Measurements from ENCODE around the gene NRP2.

The NRP2 gene

GRCh38 chr2:205752296-205752820 is 70.1 kb downstream of the NRP2 start:
- DNase-seq: peak in 9 of 56 donors; percentile 9 to 61 (median 39)

GRCh38 chr2:205752924-205753323 is 70.6 kb downstream of the NRP2 start:
- peak in 2 of 56 donors; percentile 20 to 21 for DNase-seq

DNA sequence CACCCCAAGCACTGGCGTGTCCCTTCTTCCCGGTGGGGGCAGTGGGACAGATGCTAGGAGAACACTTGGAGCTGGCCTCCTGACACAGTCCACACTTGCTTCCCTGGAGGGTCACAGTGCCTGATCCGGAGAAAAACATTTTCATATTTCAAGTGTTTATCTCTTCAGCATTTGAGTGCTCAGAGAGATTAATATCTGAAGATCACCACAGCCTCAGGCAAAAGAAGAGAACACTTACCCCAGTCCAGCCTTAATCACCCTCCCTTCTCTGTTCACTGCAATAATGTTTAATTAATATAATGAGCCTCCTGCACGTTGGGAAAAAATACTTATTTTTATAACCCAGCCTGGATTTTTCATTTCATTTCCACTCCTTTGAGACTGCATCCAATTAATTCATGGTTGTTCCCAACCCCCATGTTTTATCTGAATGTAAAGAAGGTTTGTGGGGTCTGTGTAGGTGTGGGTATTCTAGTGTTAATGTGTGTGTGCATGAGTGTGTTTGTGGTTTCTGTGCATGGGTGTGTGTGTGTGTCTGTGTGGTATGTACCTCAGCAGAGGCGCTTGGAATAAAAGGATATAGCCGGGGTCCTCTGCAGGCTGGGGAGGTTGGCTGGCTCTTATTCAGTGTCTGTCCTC is 72.1 kb downstream of the NRP2 start:
- DNase-seq: no peak

- DNase-seq: no peak
Observed at GRCh38 chr2:205754924-205755321, 72.6 kb downstream of the NRP2 start.

- peak in 3 of 56 donors; percentile 23 to 36 (median 33) for DNase-seq
Observed at GRCh38 chr2:205755923-205756322, 73.6 kb downstream of the NRP2 start.

DNA sequence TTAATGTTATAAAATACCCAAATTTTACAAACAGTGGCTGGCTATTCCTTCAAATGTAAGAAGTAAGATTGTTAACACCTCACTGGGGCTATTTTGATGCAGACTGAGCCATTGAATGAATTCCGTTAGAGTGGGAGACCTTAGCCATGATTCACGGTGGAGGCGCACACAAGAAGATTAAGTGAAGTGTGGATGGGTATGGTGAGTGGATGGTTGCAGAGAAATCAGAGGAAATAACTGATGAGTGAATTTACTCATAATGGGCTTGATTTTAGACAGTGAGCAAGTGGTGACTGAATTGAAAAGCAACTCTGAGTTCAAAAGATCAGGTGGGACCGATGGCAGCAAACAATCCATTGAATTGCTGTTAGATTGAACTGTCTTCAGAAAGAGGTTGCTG is 75.0 kb downstream of the NRP2 start:
- no peak for DNase-seq

GRCh38 chr2:205758051-205758450 is 75.8 kb downstream of the NRP2 start:
- DNase-seq: no peak

- no peak for DNase-seq
Observed at GRCh38 chr2:205758500-205758899, 76.2 kb downstream of the NRP2 start.

GRCh38 chr2:205759257-205759656 is 77.0 kb downstream of the NRP2 start:
- DNase-seq: no peak

DNA sequence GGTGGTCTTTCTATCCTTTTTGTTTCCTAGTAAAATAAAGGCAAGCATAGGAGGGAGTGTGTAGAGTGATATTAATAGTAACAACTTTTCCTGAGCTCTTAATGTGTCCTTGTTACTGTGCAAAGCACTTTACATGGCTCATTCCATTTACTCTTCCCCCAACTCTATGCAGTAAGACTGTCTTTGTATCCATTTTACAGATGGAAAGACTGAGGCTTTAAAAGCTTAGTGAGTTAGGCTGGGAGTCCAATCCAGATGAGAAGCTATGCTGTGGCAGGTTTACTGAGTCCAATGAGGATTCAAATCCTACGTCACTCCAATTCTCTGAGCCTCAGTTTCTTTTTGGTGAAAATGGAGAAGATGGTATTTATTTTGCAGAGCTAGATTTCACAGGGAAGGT is 77.4 kb downstream of the NRP2 start:
- DNase-seq: no peak

DNA sequence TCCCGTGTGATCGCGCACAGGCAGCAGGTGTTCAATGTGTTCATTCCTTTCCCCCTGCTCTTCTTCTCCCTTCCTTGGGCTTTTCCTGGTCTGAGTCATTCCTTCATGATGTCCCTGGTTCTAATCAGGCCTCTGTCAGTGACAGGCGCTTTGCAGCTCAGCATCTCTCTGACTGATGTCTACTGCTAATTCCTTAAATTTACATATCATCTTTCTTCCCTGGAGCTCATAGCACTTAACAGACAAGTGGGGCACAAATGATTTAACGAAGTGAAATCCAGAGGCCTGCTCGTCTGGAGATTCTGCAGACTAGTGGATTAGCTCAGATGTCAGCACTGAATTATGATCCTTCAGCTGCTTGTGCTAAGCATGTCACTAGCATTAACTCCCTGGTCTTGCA is 77.9 kb downstream of the NRP2 start:
- no peak for DNase-seq

DNA sequence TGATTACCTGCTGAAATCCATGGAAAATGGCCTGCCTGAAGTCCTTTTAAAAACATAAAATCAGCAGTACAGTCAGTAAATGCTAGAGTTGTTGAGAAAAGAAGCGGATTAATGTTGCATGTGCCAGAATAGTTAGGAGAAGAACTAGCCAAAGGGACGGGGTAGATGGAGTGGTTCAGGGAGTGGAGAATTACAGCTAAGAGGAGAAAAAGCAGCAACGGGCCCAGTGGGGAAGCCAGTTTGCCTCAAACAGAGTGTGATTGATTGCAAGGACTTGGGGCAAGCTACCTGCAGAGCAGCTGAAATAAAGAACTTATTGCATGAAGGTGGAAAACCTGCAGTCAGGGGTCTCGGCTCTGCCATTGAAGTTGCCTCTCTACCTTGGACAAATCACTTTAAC is 79.1 kb downstream of the NRP2 start:
- DNase-seq: no peak

DNA sequence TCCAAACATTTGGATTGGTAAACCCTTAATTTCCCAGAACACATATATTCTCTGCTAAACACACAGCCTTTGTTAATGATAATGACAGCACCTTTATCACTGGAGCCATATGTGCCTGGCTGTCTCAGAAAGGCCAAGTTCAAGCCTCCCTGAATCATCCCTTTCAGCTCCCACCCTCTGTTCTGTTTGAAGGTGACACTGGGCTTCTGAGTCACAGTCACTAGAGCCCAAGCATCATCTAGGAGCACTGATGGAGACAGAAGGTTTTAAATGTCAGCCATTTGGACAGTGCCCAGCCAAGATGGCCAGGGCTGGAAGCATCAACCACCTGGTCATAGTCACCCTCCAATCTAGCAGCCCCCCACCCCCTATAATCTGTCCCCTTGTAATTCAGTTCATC is 80.6 kb downstream of the NRP2 start:
- no peak for DNase-seq

DNA sequence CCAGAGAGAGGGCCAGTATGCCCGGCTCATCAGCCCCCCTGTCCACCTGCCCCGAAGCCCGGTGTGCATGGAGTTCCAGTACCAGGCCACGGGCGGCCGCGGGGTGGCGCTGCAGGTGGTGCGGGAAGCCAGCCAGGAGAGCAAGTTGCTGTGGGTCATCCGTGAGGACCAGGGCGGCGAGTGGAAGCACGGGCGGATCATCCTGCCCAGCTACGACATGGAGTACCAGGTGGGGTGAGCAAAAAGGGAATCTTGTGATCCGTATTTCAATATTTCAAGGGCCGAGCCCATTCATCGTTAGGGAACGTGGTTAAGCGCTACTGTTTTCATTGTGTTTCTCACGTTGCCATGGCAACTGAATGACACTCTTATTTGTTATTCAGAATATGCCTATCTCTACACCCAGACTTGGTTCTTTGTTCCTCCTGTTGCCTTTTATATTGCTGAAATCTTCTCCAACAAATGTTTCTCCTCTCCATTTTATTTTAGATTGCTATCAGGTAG is 81.5 kb downstream of the NRP2 start:
- DNase-seq: peak in 46 of 56 donors; percentile 6 to 79 (median 44)

DNA sequence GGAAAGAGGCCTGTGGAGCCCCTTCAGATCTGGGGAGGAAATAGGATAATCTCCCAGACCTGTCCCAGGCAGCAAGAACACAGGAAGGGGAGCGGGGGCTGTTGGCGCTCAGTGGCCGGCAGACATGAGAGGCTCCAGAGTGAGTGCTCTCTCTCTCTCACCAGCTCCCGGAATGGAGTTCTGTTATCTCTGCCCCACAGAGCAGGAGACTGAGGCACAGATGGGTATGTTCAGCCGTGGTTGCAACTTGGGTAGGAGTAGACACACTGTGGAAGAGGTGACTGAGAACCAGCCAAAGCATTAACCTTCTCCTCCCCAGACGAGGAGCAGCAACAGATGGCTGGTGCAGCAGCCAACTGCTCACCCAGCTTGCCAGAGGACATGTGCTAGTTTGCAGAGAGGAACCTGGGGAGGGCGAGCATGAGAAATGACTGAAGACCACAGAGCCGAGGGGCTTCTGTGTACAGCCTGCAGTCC is 82.0 kb downstream of the NRP2 start:
- no peak for DNase-seq

DNA sequence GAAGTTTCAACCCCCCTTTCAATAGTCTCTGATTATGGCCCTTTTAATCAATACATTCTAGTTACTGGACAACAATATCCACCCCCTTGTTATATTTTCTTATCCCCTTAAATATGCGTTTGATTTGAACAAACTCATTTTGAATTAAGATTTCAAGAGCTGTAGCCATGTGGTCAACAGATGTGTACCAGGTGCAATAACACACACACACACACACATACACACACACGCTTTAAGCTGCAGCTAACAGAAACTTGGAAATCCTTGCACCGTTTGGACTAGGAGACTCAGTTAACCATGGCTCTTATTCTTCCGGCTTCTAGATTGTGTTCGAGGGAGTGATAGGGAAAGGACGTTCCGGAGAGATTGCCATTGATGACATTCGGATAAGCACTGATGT is 82.8 kb downstream of the NRP2 start:
- no peak for DNase-seq

GRCh38 chr2:205766779-205767359 is 84.6 kb downstream of the NRP2 start:
- DNase-seq: peak in 37 of 56 donors; percentile 5 to 85 (median 32)

DNA sequence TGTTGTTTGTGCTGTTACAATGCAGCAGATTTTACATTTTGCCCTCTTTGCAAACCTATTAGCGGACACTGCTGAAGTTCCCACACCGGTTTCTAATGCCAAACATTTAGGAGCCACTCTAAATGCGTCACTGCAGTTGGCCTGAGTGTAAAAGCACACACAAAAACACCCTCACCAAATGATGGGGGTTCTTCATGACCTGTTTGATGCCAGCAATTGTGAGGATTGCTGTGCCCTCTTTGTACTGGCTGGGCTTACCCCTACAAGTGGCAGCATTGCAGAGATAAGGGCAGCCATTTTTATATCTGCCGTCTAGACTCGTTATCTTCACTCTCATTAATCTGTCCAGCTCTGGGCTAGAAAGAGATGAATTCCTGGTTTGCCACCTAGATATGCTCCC is 85.3 kb downstream of the NRP2 start:
- no peak for DNase-seq

DNA sequence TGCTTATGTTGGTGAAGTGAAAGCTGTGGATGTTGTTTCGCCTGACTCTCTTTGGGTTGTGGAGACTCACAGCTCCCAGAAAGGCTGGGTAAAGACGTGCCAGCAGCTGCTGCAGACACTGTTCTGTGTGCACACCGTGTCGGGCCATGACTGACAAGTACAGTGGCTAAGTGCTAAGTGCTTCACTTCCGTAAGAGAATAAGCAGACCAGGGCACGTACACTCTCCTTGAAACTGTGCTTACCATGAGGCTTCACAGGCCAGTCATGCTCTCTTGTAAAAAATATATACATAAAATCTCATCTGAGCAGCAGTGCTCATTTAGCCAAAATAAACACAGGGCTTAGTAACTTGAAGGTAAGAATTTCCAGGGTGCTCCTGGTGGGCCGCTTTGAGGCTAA is 86.0 kb downstream of the NRP2 start:
- no peak for DNase-seq

GRCh38 chr2:205768815-205769494 is 86.7 kb downstream of the NRP2 start:
- no peak for DNase-seq

GRCh38 chr2:205769495-205769850 is 87.2 kb downstream of the NRP2 start:
- DNase-seq: peak in 1 of 56 donors; percentile 13

GRCh38 chr2:205769879-205770278 is 87.6 kb downstream of the NRP2 start:
- no peak for DNase-seq

Data from nucleus accumbens (tissue), 56 donors.